NCI-H2081 treated with DMSO at 0.1 percent for 48 hours (cell line): ENCODE data around the gene UBE3C.

Experiments
- DNase-seq: peaks from one replicate; lab custom pipeline; 2025; lab: John Stamatoyannopoulos, UW

Gene UBE3C

DNA sequence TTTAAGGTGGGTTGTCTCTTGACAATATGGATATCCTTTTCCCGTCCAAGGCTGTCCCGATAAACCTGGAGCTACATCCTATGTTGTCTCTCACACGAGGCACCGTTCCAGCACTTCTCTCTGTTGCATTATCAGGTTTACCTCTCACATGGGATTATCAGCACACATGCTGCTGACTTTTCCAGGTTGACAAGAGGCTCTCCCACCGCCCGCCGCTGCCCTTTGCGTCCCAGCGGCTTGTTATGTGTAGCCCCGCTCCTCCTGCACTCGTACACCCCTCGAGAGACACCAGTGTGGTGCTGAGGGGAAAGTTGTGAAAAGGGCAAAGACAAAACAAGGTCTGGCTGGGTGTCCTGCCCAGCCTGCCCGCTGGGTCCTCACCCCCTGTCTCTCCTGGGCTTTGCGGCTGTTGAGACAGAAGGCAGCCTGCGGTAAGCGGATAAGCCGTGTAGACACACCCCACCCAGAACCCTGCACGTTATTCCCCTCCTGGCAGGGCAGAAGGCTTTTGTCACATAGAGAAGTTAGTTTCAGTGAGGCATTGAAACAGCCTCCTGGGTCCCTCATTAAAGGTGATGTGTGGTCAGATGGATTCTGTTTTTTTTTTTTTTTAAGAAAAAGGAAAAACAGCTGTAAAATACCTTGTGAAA lies 38.7 kb downstream of the UBE3C start:
- no peak for DNase-seq

DNA sequence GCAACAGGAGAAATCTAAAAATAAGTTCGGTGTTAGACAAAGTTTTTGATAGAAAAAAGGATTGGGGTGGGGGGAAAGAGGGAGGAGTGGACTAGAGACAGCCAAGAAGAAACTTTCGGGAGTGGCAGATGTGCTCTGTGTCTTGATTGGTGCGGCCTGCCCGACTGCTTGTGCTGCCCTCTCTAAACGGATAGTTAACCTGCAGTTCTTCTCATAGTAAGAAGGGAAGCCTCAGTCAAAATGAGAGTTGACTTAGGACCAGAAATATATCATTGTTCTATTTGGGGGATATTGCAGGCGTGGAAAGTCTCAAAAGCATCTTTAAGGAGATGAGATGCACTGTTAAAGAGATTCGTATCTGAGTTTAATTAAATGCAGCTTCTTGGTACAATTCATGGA lies 39.3 kb downstream of the UBE3C start:
- no peak for DNase-seq

DNA sequence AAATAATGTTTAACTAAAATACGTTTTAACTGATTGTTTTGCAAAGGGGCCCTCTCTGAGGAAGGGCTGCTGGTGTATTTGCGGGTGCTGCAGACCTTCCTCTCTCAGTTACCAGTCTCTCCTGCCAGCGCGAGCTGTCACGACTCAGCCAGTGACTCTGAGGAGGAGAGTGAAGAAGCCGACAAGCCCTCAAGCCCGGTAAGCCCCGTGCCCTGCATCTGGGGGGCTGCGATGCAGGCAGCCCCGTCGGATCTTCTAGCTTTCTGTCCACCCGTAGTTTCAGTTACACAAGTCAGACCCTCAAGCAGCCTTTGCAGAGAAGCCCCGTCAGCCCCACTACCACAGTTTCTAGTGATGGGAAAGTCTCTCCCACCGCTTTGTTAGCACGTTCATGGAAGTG lies 45.1 kb downstream of the UBE3C start:
- no peak for DNase-seq

DNA sequence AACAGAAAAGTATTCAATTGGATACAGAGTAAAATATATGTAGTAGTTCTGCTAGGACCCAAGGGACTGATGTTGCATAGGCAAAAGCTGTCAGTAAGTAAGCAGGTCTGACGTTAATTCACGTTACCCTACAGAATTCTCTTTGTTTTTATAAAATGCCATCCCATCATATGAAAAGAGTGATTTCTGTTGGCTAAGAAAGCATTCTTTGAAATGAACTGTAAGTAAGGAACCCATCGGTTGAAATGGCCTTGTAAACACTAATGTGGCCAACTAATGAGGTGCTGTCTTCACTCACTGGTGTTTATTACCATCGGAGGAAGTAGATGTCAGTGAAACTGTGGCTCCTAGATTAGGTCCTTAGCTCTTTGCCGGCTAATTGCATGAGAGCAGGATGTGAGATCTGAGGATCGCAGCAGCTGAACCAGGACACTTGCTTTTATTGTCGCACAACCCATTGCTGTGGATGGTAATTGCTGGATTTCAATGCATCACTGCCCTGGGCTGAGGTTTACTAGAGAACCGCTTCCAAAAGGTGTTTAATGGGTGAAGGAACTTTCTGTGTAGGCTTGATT lies 49.5 kb downstream of the UBE3C start:
- no peak for DNase-seq

DNA sequence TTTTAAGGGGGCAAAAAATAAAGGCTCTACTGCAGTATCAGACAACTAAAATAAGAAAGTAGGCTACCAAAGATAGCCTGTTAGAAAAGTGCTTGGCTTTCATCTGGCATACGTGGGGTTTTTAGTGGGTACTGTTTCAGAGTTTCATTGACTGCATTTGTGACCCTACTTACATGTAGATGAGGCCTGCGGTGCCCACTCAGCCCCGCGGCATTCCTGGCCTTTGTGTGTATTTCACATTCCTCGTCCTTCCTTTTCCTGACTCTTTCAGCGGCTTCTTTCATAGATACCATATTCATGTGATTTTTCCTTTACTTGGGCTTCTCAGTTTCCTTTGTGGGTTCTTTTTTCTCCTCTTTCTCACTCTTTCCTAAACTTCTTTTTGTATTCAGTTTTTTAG lies 50.7 kb downstream of the UBE3C start:
- DNase-seq, result no peak

DNA sequence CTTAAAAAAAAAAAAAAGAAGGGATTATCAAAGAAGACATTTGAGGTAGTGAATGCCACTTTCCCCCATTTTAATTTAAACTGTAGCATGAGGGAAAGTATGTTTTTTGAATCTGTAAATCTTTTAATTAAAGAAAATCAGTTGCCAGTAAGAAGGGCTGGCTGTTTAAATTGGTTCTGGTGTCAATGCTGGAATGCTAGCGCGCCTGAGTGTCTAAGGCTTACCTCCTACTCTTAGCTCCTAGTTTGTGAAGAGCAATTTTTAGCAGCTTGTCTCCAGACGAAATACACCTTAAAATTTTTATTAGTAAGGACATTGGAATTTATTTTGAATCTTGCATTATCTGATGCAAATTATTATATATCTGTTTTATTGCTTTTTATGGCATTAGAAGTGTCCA lies 54.1 kb downstream of the UBE3C start:
- no peak for DNase-seq

DNA sequence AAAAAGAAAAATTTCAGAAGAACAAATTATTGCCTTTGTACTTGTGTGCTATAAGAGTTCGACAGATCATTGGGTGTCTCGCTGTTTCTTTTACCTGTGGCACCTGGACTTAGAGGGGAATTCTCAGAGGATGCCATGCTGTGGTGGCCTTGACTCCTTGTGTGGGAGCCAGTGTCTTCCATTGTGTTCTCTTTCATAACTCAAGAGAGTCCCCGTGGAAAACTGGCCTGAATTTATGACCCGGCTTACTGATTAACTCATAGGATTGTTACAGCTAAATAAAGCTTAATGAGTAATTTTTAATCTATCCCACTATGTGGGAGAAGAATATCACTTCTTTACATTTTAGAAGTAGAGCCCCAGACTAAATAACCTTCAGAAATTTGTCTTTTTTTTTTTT lies 54.5 kb downstream of the UBE3C start:
- DNase-seq, result no peak

DNA sequence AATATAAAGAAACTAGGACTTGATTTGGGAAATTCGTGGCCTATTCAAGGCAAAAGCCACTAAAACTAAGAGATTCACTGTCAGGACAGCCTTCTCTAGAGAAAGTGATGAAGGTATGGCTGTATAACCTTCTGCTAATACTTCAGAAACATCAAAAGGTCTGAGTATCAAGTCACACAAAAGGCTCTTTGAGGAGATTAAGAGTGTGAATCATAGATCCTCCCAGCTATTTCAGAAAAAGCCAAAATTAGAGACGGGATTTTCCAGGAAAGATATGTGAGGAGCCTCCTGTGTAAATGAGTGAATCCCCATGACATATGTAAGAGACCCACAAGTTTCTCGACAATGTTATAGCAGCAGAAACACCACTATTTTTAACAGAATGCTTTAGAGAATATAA lies 56.2 kb downstream of the UBE3C start:
- no peak for DNase-seq

DNA sequence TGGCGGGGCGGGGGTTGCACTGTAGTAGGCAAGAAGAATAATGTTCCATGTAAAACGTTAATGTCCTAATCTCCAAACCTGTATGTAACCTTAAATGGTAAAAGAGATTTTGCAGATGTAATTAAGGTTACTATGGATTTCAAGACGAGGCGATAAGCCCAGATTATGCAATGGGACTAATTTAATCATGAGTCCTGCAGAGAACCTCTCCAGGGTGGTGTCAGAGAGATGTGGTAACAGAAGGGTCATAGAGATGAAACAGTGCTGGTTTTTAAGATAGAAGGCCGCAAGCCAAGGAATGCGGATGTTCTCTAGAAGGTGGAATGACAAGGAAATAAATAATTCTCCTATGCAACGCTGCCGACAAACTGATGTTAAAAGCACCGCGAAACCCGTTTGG lies 57.1 kb downstream of the UBE3C start:
- no peak for DNase-seq

DNA sequence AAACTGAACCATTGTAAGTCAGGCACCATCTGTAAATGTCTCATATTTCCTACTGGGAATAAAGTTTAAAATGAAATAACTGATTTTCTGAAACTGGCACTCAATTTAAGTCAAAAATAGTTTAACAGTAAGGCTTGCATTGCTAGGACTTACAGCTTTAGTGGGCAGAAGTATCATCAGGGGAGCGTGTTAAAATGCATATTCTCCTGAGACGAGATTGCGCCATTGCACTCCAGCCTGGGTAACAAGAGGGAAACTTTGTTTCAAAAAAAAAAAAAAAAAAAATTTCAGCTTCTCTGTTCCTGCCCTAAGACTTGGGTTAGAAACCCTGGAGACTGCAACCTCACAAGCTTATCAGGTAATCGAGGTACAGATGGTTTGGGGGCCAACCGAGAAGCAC lies 65.4 kb downstream of the UBE3C start:
- DNase-seq, result no peak

DNA sequence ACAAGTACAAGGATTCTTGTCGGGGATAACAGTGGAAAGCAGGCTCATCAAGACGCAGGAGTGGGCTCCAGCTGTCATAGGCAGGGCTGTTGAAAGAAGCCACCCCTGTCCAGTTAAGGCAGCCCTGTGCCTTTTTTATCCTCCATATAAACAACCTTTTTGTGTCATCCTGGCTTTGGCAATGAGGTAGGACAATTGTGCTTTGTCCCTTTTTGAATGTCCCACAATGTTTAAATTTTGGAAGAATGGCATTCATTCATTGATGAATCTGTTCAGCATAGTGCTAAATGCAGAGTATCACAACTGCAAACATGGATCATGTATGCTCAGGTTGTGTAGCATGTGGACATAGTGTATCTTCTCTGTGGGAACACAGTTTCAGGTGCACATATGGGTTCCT lies 66.7 kb downstream of the UBE3C start:
- DNase-seq, result no peak

DNA sequence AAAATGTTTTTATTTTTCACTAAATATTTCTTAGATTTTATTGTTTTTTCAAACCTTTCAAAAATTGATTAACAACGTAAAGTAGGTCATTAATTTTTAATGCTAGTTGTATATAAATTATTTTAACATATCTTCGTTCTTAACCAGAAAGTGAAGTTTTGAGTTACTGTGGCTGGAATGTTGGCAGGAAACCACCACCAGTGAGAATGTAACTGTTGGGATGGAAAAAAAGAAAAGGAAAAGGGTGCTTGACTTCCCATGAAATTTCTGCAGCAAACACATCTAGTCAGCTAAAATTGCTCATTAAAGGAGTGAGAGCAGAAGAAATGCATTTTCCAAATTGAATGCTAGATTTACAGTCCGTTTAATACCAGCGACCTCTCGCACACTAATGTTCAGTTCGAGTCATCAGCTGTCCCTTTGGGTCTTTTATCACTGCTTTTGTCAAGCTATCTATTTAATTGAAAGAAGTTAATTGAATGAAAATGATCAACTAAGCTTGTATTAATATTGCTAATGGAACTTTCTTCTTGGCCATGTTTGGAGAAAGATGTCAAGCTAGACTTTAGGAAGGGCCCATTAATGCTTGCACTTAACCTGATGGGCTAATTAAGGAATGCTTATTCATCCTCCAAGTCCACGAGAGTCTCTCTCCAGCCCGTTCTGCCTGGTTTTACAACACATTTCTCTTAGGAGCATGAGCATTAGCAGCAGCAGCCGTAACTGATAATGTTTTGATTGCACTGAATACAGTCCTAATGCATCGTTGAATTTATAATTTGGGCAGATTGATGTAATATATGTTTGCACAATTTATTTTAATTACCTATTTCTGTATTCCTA lies 70.1 kb downstream of the UBE3C start:
- DNase-seq, result no peak

DNA sequence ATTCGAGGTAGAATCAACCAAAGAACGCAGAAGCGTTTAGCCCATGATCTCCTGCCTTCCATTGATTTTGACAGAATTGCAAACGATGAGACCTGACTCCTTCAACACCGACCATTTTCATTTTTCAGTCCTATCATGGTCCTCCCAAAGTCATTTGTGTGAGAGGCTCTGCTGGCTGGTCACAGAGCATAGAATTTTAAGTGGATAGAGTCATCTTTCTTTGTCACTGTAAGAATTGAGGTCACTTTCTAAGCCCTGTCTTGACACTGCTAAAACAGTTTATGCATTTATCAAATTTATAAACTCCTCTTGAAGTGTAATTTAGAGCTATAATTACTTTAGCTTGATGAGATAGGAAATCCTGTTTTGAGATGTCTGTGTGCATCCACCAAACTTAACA lies 72.0 kb downstream of the UBE3C start:
- DNase-seq, result no peak

DNA sequence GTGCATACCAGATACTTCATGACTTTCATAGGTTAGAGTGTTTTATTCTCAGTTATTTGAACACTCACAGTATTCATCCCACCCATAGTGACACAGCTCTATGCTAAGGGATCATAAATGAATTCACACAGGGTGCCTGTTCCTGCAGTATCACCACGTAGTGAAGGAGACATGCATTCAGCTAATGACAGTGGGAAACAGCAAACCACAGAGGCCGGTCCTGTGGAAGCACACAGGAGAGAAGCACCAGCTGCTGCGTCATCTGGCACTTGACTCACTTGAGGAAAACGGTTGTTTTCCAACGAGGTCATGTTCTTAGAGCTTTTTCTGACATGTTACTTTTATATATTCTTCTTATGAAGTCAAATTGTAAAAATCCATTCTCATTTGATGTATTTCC lies 73.0 kb downstream of the UBE3C start:
- DNase-seq, result no peak

DNA sequence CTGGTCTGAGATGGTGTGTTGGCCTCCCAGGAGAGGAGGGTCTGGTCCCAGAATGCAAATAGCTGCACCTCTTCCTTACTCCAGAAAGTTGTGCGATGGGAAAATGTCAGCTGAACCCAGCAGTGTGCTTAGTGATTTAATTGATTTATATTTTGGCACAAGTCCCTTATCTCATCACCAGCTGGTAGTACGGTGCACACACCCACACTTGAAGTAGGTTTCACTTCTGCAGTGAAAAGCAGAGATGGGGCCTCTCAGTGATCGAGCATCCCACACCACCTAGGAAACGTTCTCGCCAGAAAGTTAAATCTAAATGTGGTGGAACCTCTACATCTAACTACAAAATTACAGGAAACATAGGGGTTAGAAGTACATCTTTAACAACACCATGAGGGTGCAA lies 80.4 kb downstream of the UBE3C start:
- no peak for DNase-seq

DNA sequence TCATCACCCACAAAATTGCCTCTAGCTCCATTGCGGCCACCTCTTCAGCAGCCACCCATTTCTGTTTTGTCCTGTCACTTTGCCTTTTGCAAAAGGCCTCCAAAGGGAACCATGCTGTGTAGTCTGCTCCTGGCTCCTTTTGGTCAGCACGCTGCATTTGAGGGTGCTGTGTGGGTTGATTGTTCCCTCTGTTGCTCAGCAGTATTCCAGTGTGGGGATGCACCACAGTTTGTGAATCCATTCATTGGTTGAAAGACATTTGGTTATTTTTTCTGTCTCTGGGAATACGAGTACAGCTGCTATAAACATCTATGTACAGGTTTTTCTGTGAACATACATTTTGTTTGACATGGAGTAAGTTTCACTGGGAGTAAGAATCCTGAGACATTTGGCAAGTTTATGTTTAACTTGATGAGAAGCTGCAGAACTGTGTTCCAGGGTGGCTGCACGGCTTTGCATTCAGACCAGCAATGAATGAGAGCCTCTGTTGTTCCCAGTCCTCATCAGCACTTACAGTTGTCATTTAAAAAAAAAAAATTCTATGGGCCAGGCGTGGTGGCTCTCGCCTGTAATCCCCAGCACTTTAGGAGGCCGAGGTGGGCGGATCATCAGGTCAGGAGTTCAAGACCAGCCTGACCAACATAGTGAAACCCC lies 82.3 kb downstream of the UBE3C start:
- DNase-seq, result no peak

DNA sequence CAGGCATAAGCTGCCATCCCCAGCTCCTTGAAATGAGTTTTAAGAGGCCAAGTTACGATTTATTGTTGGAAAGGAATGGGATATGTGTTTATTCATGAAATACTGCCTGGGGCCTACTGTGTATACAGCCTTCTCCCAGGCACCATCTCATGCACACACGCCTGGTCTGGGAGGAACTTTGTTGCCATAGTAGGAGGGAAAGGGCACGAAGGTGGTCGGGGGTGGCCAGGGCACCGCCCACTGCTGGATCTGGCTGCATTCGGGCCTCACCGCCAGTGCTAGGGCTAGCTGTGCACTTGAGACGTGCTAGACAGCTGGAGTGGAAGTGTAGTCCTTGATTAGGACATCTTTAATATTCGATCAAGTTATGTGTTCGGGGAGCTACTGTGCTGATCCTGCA lies 84.0 kb downstream of the UBE3C start:
- DNase-seq, result no peak

DNA sequence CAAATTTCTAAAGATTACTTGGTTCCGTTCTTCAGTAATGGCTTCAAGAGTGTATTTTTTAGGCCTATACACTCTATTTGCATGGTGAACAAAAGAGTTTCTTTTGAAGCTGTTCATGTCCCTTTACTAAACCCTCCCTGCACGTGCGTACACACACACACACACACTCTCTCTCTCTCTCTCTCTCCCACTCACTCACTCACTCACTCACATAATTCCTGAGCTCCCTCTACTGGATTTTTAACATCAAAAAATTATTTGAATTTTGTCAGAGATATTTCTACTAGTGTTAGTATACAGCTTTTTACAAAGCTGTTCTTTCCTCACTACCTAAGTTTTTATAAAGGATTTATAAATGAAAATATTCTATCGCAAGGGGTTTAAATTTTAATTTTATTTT lies 85.9 kb downstream of the UBE3C start:
- DNase-seq, result no peak

DNA sequence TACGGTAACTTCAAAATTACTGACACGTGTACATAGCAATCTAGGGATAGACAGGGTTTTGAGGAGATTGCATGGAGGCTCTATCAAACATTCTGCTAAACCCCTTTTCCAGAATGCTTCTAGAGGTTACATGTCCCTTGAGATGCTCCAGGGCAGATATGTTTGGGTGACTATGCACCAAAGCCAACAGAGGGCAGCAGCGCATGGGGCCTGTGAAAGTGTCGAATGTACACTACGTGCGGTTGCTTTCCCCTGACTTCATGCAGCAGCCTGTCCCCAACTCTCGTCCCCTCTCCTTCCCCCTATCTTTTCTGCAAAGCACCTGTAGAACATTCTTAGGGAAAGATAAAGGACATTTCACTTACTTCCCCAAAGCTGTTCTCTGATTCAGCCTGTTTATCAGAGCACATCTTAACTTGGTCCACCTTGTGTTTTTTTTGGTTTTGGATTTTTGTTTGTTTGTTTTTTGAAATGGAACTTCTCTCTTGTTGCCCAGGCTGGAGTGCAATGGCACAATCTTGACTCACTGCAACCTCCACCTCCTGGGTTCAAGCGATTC lies 90.2 kb downstream of the UBE3C start:
- DNase-seq, result no peak

DNA sequence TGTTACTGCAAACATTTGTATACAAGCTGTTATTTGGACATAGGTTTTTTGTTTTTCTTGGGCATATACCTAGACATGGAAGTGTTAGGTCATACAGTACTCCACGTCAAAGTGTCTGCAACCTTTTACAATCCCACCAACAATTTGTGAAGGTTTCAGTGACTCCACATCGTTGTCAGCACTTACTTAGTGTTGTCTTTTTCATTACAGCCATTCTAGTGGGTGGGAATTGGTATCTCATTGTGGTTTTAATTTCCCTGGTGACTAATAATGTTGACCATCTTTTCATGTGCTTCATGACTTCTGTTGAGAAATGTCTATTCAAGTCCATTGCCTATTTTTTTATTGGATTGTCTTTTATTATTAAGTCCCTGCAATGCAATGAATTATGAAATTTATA lies 95.0 kb downstream of the UBE3C start:
- DNase-seq, result no peak

DNA sequence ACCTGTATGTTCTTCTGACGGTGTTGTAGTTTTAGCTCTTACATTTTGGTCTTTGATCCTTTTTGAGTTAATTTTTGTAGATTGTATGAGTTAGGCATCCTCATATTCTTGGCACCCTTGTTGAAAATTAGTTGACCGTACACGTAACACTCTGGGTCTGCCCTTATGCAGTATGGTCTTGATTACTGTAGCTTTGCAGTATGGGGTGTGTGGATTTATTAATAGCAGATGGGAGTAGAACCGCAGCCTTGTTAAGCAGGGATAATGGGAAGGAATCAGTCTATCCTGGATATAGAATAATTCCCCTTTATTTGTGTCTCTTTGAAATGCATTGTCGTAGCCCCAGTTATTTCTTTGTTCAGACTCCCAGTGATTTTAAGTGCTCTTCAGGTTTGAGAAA lies 95.5 kb downstream of the UBE3C start:
- no peak for DNase-seq
